Spleen (tissue), 7 donors: ENCODE data around the gene HK2.

Experiments used
- POLR2AphosphoS5 ChIP-seq, 3 donors: sonication (generic); formaldehyde crosslinking; IDR thresholded peaks; one replicate each; pipeline ENCODE4 v1.5.1; 2017; ENCODE audit warnings: antibody characterized with exemption in 3 of 3
- TF ChIP-seq, protein P1 (sequence below), 11 experiments: fragments of 200-600 bp in 7 of 11; fragments of 450-650 bp in 4 of 11; sonication (generic) in 4 of 11; IDR thresholded peaks in 8 of 11; conservative IDR thresholded peaks in 3 of 11; 1 replicate in 7 of 11; 2 replicates in 4 of 11; pipeline versions ENCODE4 v1.4.0 to v1.8.0; 2016 to 2021; ENCODE audit warnings: antibody characterized with exemption in 11 of 11, inconsistent platforms in 4 of 11, mild to moderate bottlenecking in 1 of 11
- donor health status: DM: no; HTN: no; CAD: no; lungs with moderate emphysema.
- donor health status: DM: no; HTN: no; CAD: no.
- donor health status: DM: no; HTN: no; CAD: no.

DNA sequence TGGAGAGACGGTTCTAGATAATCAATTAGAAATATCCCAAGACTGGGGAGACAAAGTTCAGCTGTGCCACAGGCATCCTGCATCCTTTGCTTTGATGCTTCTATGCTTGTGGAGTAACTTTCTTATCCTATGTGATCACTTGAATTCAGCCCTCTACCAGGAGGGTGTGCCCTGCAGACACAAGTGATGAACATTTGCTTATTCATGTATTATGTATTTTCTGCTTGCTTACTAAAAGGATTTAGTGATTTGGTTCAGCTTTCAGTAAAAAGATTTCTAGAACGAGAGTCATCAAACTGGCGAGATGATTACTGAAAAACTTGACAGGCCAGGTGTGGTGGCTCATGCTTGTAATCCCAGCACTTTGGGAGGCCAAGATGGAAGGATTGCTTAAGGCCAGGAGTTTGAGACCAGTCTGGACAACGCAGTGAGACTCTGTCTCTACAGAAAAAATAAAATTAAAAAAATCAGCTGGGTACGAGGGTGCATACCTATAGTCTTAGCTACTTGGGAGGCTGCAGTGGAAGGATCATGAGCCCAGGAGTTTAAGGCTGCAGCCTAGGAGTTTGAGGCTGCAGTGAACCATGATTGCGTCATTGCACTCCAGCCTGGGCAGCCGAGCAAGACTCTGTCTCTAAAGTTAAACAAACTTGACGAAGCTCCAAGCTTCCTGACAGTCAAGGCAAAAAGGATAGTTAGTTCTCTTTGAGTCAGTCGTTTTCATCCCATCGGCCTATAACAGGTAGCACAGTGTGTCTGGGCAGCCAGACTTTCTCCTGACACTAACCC is 13.3 kb downstream of the HK2 start:
- TF ChIP-seq, protein P1, sequence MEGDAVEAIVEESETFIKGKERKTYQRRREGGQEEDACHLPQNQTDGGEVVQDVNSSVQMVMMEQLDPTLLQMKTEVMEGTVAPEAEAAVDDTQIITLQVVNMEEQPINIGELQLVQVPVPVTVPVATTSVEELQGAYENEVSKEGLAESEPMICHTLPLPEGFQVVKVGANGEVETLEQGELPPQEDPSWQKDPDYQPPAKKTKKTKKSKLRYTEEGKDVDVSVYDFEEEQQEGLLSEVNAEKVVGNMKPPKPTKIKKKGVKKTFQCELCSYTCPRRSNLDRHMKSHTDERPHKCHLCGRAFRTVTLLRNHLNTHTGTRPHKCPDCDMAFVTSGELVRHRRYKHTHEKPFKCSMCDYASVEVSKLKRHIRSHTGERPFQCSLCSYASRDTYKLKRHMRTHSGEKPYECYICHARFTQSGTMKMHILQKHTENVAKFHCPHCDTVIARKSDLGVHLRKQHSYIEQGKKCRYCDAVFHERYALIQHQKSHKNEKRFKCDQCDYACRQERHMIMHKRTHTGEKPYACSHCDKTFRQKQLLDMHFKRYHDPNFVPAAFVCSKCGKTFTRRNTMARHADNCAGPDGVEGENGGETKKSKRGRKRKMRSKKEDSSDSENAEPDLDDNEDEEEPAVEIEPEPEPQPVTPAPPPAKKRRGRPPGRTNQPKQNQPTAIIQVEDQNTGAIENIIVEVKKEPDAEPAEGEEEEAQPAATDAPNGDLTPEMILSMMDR (IDR thresholded peaks at IDR 0.05 in 8 of 11, conservative IDR thresholded peaks at IDR 0.05 in 3 of 11): no peak
- no peak for TF ChIP-seq POLR2AphosphoS5 (IDR thresholded peaks at IDR 0.05)
